HG02798 (cell line): ENCODE results near the gene NHLRC2.

Experiments
- ATAC-seq: cut with Tn5 transposase; IDR thresholded peaks from one replicate; pipeline ENCODE4 v1.9.1; 2021; ENCODE audit warnings: mild to moderate bottlenecking; ENCODE audit not compliant: unreplicated experiment, poor library complexity

NHLRC2 gene

GRCh38 chr10:113961182-113962031 is 106.9 kb downstream of the NHLRC2 start:
- ATAC-seq = peak; percentile 79

DNA sequence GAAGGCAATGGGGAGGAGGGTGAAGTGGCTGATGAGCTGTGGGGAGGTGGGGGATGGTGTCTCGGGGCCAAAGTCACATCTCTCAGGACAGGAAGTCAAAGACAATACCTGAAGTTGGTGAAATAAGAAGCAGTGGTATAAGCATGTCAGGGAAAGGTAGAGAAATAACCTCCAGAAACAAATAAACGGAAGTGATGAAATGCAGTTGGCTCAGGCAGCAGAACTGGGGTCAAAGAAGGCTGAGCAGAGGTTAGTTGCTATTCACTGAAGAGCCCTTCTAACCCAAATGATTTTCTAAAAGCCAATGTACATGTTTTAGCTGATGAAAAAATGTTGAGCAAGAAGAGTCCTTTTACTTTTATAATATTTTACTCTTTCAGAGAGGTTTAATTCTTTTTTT is 110.6 kb downstream of the NHLRC2 start:
- ATAC-seq = no peak

DNA sequence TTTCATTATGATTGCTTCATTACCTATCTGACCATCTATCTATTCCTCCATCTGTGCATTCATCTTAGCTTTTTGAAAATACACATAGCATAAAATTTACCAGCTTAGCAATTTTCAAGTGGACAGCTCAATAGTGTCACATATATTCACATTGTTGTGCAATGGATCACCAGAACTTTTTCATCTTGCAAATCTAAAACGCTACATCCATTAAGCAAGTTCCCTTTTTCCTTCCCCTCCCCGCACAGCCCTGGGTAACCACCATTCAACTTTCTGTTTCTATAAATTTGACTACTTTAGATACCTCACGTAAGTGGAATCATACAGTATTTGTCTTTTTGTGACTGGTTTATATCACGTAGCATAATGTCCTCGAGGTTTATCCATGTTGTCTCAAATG is 111.2 kb downstream of the NHLRC2 start:
- ATAC-seq = peak; percentile 25
